Adipose tissue (tissue), 3 donors: ENCODE results near the gene IL34. TPM values are rescaled to one million over a fixed set of nuclear protein-coding genes. Genes with fewer than 3 reads are reported as not detected.

Source experiments
- H3K27ac ChIP-seq: one replicate; pipeline ENCODE4 v1.5.1; 2013; ENCODE audit warnings: low read depth, low read length
- WGBS, 3 donors: extraction: QIAGEN DNeasy Blood & Tissue Kit; methylation state at CpG; one replicate each; pipeline ENCODE4 v1.1.7; 2013; 5-methylcytosine and 5-hydroxymethylcytosine counted together
- polyA plus RNA-seq, 3 donors: library from polyadenylated mRNA; stranded (reverse); fragments of 200-250 nt; gene quantifications; one replicate each; pipeline ENCODE4 v1.2.3, GENCODE V29; 2013
- donor health status: healthy with polysubstance abuse.
- donor health status: Bipolar disorder and iron deficiency.
- donor health status: healthy.

IL34 gene
- polyA plus RNA-seq = 1 to 10 TPM in 2 of 3 donors, under 1 TPM in 1; 0.76 to 3.0 (median 1.4) TPM

DNA sequence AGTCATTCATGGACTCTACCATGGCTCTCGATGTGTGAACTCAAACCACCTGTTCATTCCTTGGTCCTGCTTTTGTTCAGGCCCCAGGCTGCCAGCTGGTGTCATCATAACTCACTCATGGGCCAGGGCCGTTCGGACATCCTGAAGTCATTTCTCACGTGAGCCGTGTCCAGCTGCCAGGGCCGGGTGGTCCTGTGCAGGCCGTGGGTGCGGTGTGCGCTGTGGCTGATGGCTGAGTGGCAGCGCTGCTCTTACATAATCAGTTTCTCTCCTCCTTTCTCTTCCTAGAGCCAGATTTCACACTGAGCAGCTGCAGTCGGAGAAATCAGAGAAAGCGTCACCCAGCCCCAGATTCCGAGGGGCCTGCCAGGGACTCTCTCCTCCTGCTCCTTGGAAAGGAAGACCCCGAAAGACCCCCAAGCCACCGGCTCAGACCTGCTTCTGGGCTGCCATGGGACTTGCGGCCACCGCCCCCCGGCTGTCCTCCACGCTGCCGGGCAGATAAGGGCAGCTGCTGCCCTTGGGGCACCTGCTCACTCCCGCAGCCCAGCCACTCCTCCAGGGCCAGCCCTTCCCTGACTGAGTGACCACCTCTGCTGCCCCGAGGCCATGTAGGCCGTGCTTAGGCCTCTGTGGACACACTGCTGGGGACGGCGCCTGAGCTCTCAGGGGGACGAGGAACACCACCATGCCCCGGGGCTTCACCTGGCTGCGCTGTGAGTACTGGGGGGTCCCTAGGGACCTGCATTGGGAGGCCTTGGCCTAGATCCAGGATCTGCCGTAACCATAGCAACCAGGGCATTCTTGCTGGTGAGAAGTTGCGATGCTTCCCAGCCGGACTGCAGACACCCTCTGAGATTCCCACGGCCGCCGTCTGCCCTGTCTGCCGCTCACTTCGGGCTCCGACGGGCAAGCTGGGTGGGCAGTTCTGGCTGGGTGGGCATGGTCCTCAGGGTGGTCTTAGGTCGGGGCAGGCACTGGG lies at the start of gene IL34:
Gene IL34 (plus strand): TSS at position 300 of the 982 bp plus-strand sequence. CDS start 389 bp downstream, at position 689.
- 59 to 82% (median 80%) methylated on average over 39 of the region's 39 CpGs for WGBS, 3 donors

DNA sequence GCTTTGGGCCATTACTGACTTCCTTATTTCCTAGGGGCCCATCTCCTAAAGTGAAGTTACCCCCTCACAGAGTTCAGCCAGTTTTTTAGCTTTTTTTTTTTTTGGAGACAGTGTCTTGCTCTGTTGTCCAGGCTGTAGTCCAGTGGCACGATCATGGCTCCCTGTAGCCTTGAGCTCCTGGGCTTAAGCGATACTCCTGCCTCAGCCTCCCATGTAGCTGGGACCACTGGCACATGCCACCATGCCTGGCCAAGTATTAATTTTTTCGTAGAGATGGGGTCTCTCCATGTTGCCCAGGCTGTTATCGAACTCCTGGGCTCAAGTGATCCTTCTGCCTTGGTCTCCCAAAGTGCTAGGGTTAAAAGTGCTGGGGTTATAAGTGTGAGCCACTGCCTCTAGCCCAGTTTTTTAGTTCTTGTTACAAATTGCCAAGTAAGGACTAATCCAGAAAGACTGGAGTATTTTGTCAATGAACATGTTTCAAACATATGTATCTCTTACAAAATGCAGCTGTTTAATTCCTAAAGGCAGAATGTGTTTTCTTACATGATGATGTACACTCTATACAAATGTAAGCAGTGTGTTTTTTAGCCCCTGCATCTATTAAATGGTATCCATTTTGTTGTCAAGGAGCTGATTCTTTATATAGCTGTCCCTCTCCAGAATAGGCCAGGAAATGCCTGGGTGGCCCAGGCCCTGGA lies 49.1 kb upstream of the IL34 start:
- WGBS, 3 donors = 85 to 95% (median 92%) methylated on average over 4 of the region's 4 CpGs
- no peak overlapping the region for H3K27ac ChIP-seq

More for the DNA sequence above, at the start of gene IL34:
- no peak within 1 kb of the TSS for H3K27ac ChIP-seq

DNA sequence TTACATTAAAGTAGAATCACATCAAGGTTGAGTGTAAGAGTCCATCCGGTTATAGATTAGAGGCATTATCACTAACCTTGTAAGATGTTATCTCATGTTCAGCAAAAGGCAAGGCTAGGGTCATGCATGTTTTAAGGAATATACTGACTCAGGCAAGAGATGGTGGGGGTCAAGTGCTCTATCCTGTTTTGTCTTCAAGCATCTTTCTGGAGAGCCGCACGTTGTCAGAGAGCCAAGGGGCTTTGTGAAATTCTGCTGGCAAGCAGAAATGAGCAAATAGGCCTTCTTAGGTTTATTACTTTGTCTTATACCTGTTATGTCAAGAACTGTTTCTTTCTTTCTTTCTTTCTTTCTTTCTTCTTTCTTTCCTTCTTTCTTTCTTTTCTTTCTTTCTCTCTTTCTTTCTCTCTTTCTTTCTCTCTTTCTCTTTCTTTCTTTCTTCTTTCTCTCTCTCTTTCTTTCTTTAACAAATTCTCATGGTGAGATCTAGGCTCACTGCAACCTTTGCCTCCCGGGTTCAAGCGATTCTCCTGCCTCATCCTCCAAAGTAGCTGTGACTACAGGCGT lies 47.3 kb upstream of the IL34 start:
- 80 to 81% (median 81%) methylated on average over 6 of the region's 6 CpGs for WGBS, 3 donors

DNA sequence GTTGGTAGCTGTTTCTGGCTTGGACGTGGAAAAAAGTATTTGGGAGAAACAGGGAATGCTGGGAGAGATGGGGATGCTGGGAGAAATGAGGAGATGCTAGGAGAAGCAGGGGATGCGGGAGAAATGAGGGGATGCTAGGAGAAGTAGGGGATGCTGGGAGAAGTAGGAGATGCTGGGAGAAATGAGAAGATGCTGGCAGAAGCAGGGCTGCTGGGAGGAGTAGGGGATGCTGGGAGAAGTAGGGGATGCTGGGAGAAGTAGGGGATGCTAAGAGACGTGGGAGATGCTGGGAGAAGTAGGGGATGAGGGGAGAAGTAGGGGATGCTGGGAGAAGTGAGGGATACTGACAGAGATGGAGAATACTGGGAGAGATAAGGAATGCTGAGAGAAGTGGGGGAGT lies 45.6 kb upstream of the IL34 start:
- 72 to 92% (median 92%) methylated on average over 3 of the region's 3 CpGs for WGBS, 3 donors
- H3K27ac ChIP-seq = no peak overlapping the region

More for the DNA sequence above, 47.3 kb upstream of the IL34 start:
- H3K27ac ChIP-seq = no peak overlapping the region

DNA sequence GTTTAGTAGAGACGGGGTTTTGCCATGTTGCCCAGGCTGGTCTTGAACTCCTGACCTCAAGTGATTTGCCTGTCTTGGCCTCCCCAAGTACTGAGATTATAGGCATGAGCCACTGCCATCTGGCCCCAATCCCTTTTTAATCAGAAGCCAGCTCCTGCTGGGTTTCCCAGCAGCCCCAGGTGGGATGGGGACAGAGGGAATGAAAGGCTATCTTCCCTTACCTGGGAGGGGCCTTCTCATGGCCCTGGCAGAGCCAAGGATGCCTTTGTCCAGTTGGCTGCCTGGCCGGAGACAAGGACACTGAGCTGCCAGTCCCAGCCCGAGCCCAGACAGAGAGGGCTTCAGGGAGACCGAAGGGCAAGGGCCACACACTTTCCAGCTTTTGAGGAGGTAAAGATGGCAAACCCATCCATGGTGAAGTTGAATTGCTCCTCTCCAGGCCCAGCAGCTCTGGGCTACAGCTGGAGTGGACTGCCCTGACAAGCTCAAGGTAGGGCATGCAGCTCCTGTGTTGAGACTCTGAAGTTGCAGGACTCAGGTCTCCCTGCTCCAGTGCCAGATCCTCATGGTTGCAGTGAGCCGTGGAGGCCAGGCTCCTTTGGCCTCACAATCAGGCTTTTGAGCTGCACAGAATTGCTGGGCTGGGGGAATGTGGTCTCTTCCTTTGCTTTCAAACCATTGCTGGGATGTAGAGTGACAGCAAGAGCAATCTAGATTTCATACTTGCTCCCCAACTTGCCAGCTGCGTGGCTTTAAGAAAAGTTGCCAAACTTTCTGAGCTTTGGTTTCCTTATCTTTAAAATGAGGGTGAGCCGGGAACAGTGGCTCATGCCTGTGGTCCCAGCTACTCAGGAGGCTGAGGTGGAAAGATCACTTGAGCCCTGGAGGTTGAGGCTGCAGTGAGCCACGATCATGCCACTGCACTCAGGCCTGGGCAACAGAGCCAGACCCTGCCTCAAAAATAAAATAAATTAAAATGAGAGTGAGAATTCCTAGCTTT lies 44.5 kb upstream of the IL34 start:
- no peak overlapping the region for H3K27ac ChIP-seq
- 66 to 88% (median 85%) methylated on average over 8 of the region's 8 CpGs for WGBS, 3 donors

DNA sequence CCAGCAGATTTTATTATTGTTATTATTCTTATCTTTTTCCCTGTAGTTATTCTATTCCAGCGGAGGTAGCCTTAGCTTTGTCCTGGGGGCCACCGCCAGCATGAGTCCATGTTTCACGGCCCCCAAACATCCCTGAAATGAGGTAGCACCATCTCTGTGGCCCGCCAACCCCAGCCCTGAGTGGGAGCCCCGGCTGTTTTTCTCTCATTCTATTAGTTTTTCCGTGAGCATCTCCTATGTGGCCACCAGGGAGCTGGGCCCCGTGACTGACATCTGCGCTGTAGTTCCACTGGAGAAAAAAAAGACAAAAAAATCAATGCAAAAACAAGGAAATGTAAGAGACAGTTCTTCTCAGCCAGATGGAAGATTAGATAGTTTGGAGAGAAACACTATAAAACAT lies 43.5 kb upstream of the IL34 start:
- 74 to 83% (median 77%) methylated on average over 8 of the region's 8 CpGs for WGBS, 3 donors
- H3K27ac ChIP-seq = no peak overlapping the region

DNA sequence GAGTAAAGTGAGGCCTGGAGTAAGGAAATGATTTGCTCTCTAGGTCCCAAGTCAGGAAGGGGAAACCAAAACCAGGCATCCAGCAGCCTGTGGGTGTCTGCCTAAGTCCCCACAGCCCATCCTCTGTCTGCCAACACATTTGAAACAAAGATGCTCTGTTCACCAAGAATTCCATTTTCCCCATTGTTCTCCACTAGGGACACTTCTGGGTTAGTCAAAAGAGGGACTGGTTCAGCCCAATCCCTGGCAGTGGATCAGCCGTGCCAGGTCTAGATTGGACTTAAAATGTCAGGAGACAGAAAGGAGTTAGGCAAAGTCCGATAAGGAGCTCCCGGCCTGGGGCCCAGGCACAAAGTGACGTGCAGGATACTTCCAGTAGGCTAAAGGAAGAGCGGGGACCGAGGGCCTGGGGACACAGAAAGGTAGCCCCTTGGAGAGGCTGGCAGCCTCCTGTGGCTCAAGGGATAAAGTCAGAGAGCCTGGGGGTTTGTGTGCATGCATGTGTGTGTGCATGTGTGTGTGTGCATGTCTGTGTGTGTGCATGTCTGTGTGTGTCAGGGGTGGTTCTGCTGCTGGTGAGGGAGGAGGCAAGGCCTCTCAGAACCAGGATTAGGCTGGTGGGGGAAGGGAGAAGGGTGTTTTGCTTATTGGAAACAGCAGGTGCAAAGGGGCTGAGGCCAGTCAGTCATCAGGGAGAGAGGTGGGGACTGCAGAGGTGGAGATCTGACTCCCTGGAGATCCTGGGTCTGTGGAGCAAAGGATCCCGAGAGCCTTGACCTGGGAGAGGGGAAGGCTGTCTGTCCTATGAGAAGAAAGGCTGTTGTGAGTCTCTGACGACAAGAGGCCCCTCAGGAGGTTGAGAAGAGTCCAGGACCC lies 41.7 kb upstream of the IL34 start:
- WGBS, 3 donors = 83 to 89% (median 88%) methylated on average over 8 of the region's 8 CpGs
- no peak overlapping the region for H3K27ac ChIP-seq

DNA sequence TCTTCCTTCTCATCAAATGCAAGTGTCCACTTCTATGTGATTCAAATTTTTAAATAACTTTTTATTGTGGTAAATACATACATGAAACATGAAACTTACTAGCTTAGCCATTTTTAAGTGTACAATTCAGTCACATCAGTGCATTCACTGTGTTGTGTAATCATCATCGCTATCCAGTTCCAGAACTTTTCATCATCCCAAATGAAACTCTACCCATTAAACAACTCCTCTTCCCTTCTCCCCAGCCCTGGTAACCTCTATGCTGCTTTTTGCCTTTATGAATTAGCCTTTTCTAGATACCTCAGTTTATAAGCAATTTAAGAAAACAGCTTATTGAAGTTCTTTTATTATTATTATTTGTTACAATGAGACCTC lies 41.1 kb upstream of the IL34 start:
- no peak overlapping the region for H3K27ac ChIP-seq
- 60 to 78% (median 62%) methylated on average over 1 of the region's 1 CpG for WGBS, 3 donors

DNA sequence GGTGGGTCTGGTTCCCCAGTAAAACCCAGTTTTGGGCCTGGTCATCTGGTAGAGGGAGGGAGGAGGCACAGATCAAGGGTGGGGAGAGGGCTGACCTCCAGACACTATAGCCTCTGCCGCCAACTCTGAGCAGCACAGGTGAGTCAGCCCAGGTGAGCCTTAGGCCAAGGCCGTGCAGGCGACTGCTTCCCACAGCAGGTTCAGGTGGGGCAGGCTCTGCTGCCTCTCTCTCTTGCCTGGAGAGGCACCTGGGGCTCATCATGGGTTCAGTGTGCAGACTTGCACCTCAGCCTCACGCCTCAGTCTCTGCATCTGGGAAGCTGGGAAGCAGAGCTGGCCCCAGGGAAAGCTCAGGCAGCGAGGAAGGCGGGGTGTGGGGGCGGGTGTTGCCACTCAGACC lies 37.8 kb upstream of the IL34 start:
- 81 to 94% (median 94%) methylated on average over 7 of the region's 7 CpGs for WGBS, 3 donors

DNA sequence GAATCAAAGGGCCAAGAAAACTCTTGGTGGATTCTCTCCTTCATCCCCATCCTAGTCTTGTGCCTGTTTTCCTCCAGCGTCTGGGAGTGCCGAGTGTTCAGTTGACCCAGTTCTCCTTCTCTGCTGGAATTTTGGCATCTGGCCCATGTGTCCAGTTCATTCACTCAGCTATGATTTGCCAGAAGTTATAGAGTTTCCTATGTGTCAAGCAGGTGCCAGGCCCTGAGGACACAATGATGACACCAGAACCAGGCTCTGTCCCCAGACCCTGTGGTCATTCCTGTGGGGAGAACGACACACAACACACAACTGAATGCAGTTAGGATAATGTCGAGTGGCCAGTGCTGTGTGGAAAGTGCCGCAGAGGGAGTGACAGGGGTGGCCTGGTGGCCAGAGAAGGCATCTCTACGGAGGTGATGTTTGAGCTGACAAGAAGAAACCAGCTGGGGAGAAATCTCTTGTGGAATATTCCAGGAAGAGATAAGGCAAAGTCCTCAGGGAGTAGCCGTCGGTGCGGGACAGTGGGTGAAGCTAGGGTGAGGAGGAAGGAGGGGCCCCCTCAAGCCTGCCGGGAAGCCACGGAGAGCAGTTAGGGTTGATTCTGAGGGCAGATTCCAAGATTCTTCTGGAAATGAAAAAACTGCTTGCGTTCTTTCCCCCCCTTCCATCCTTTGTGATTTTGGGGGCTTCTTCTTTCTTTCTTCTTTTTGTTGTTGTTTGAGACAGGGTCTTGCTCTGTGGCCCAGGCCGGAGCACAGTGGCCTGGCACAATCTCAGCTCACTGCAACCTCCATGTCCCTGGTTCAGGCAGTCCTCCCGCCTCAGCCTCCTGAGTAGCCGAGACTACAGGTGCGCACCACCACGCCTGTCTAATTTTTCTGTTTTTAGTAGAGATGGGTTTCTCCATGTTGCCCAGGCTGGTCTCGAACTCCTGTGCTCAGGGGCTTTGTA lies 35.8 kb upstream of the IL34 start:
- no peak overlapping the region for H3K27ac ChIP-seq
- WGBS, 3 donors = 76 to 83% (median 79%) methylated on average over 17 to 18 of the region's 18 CpGs

More for the DNA sequence above, 37.8 kb upstream of the IL34 start:
- no peak overlapping the region for H3K27ac ChIP-seq

DNA sequence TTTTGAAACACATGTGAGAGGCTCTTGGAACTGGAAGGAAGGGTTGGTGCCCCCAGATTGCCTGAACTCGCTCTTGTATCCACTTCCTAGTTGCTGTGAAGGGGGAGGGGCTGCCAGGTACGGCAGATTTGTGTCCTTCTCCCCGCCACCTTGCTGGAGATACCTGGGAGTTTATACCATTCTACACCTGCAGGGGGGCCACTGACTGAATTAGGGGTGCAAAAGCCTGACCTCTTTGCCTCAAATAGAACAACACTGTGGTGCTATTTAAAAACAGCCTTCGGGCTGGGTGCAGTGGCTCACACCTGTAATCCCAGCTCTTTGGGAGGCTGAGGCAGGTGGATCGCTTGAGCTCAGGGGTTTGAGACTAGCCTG lies 35.1 kb upstream of the IL34 start:
- no peak overlapping the region for H3K27ac ChIP-seq
- WGBS, 3 donors = 89 to 93% (median 91%) methylated on average over 5 of the region's 5 CpGs

DNA sequence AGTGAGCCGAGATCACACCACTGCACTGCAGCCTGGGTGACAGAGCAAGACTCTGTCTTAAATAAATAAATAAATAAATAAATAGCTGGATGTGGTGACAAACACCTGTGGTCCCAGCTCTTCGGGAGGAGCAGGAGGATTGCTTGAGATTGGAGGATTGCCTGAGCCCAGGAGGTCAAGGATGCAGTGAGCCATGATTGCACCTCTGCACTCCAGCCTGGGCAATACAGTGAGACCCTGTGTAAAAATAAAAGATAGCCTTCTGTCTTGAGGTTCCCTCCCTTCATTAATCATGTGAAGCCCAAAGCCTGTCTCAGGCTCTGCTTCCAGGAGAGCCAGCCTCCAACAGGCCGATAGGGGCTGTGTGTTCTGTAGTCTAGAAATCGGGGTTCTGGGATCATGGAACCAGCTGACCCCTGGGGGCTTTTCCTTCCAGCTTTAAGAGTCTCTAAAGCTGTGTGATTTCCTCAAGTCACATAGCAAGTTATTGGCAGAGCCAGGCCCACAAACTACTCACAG lies 34.5 kb upstream of the IL34 start:
- WGBS, 3 donors = 85 to 92% (median 92%) methylated on average over 4 of the region's 4 CpGs
- no peak overlapping the region for H3K27ac ChIP-seq

DNA sequence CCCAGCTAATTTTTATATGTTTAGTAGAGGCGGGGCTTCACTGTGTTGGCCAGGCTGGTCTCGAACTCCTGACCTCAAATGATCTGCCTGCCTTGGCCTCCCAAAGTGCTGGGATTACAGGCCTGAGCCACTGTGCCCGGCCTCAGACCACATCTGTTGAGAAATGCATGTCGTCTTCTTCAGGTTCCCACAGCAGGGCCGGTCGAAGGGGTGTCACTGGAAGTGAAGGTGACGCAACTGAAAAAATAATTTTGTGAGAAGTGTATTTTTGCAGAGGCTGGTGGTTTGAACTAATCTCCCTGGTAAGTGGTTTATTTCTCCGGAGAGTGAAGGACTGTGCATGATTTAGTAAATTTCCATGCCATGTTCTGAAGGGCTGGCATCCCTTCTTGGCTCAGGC lies 33.4 kb upstream of the IL34 start:
- whole genome bisulfite sequencing, 3 donors = 71 to 96% (median 75%) methylated on average over 8 of the region's 8 CpGs
- no peak overlapping the region for H3K27ac ChIP-seq

DNA sequence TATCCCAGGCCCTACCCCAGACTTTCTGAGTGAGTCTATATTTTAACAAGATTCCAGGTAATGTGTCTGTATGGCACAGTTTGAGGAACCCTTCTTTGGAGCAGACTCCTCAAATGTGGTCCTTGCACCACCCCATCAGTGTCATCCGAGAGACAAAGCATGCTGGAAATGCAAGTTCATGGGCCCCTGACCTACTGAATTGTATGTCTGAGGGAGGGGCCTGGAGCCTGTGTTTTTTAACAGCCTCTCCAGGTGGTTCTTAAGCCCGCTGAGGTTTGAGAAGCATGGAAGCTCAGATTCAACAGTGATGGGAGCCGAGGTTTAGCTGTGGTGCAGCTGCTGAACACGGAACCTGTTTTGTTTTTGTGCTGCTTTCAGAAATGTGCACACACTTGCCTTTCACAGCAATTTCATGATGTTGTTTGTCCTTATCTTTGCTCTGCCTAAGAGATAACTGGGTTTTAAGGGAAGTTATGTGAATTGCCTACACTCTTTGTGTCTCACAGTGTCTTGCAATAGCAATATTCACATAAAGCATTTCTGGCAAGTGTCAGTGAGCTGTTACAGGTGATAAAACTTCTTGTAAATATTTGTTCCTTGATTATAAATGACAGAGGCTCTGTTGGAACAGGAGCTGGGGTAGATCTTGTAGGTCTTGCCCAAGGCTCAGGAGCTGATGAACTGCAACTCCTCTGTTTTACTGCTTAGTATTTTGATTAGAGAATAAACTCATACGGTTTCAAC lies 32.0 kb upstream of the IL34 start:
- 43 to 88% (median 87%) methylated on average over 5 of the region's 5 CpGs for WGBS, 3 donors

DNA sequence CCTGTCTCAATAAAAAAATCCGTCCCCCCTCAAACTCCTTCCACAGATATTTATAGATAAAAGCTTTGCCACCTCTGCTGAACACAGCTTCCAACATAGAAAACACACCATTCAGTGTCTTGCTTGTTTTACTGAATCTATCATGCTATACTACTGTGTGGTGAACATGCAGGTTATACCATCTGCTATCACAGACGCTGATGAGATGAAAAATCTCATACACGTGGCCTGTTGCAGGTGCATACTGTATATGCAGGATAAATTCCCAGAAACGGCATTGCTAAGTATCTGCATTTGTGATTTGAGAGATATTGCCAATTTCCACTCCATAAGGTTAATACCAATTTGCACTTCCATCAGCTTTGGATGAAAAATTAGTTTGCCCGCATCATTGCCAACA lies 30.4 kb upstream of the IL34 start:
- 66 to 94% (median 93%) methylated on average over 5 of the region's 5 CpGs for WGBS, 3 donors
- H3K27ac ChIP-seq = no peak overlapping the region

More for the DNA sequence above, 32.0 kb upstream of the IL34 start:
- H3K27ac ChIP-seq = no peak overlapping the region
